Stimulated activated CD8-positive, alpha-beta memory T cell treated with anti-CD3 and anti-CD28 coated beads, Interleukin-7, amount 100 ng/mL, for 48 hours (primary cell): ENCODE data around the gene CTBP2.
"Not testable (repeated sequence)": the region's sequence is repeated elsewhere in the genome, so short reads cannot be mapped to it uniquely, and the experiment has no call there.

Experiments used
- DNase-seq, 2 donors: peaks; one replicate each; pipeline ENCODE4 v3.0.0-alpha.2; 2020; ENCODE audit warnings: low read depth in 1 of 2; ENCODE audit errors: extremely low read depth in 1 of 2

Gene CTBP2

GRCh38 chr10:125000366-125001312 is 159.7 kb downstream of the CTBP2 start:
- DNase-seq: no peak

GRCh38 chr10:124999433-125000365 is 160.7 kb downstream of the CTBP2 start:
- DNase-seq: no peak

GRCh38 chr10:124998624-124999291 is 161.6 kb downstream of the CTBP2 start:
- DNase-seq: no peak

- DNase-seq: no peak
These were observed 162.4 kb downstream of the CTBP2 start for GRCh38 chr10:124997771-124998623.

- DNase-seq: no peak
These were observed 163.1 kb downstream of the CTBP2 start for GRCh38 chr10:124997306-124997705.

- no peak for DNase-seq
These were observed 163.5 kb downstream of the CTBP2 start for GRCh38 chr10:124996854-124997215.

GRCh38 chr10:124996127-124996853 is 164.1 kb downstream of the CTBP2 start:
- DNase-seq: no peak

- no peak for DNase-seq
These were observed 164.8 kb downstream of the CTBP2 start for GRCh38 chr10:124995605-124996004.

GRCh38 chr10:124994573-124995473 is 165.5 kb downstream of the CTBP2 start:
- no peak for DNase-seq

GRCh38 chr10:124993736-124994451 is 166.5 kb downstream of the CTBP2 start:
- no peak for DNase-seq

GRCh38 chr10:124993345-124993708 is 167.0 kb downstream of the CTBP2 start:
- no peak for DNase-seq

- DNase-seq: peak in 1 of 2 donors; percentile 15
These were observed 167.7 kb downstream of the CTBP2 start for GRCh38 chr10:124992462-124993344.

GRCh38 chr10:124991835-124992234 is 168.5 kb downstream of the CTBP2 start:
- DNase-seq: no peak

GRCh38 chr10:124990671-124991625 is 169.4 kb downstream of the CTBP2 start:
- no peak for DNase-seq

- no peak for DNase-seq
These were observed 170.8 kb downstream of the CTBP2 start for GRCh38 chr10:124989526-124989925.

- DNase-seq: not testable (repeated sequence)
These were observed 171.6 kb downstream of the CTBP2 start for GRCh38 chr10:124988753-124989152.
